Effector CD8-positive, alpha-beta T cell (primary cell): ENCODE measurements around the gene KCNAB2.

ENCODE experiments used
- DNase-seq: peaks from one replicate; lab custom pipeline; 2025; lab: John Stamatoyannopoulos, UW

KCNAB2 gene

DNA sequence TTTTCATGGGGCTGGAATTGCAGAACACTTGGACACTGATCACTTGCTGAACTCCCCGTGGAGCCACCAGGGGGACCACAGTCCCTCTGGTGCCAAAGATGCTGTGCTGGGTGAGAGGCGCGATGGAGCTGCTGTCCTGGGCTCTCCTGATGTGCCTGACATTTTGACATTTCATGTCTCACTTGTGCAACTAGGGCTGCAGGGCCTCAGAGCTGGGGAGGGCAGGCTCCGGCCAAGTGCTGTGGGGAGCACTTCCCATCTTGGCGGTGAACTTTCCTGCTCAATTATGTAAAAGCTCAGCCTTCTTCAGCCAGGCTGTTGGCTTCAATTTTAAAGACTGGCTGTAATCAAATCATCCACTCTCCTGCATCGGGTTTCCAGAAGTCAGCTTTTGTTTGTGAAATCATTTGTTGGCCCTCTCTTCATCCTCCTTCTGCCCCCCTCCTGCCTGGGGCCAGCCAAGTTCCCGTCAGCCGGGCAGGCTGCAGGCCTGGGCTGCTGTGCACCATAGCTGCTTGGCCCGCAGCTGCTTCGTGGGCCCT is 36.8 kb downstream of the KCNAB2 start:
- DNase-seq, result no peak

DNA sequence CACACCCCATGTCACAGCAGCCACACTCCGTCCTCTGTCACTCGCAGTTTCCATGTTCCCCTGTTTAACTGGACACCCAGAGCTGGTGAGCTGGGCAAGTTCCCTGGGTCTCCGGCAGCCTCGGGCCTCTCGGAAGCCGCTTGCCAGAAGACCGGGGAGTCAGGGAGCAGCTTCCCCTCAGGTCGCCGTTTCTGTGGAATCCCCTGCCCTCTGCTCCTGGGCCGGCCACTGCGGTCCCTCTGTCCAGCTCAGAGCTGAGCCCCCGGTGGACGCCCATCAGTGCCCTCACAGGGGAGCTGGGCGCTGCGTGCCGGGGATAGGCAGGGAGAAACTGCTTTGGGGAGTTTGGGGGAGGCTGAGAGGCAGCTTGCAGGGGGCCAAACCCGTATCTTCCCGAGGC is 37.7 kb downstream of the KCNAB2 start:
- DNase-seq, result no peak

DNA sequence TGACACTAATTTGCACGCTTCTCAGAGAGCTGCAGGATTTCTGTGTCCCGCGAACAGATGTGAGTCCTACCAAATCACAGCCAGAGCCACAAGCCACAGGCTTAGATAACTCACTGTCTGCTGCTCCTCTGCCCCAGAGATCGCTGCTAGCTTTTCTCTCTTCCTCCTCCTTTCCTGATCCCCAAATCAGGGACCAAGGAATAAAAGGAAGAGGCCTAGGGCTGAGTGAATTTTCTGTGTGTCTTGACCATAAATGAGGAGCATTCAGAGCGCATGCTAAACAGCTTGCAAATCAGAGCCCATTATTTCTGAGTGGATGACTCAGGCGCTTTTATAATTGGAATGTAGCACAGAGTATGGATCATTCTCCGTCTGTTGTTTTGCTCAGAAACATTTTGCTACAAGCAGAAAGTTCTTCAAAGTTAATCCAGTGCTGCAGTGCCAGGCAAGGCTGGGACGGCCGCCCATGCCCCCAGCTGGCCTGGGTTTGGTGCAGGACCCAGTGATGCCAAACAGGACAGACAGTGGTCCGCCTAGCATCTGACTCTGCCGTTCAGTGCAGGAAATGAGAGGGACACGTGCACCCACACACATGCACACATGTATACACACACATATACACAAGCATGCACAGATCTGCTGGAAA is 38.2 kb downstream of the KCNAB2 start:
- no peak for DNase-seq

DNA sequence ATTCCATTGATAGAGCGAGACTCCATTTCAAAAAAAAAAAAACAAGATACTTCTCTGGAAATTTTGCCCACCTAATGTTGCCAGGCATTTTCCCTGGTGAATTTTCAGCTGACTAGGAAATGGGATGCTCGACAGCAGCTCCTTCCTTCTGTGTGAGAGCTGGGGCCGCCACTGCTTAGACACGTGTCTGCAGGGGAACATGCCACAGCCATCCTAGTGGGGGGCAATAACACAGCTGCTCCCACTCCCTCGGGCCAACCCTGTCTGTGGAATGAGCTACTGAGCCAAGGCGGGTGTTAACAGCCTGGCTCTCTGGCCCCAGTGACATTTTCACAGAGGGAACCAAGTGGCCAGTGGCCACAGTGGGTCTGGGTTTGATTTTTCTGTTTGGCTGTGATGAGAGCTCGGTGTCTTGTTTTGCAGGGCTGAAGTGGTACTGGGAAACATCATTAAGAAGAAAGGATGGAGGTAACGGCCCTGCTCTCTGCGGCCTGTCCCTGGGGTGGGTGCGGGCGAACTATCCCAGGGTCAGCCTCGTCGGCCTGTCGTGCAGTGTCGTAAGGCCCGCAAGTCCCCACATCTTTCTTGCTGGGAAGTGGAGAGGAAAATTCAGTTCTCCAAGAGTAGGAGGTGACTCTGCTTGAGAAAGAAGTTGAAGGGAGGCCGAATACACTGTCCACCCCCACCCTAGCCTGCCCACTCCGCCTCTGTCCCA is 39.2 kb downstream of the KCNAB2 start:
- DNase-seq, result no peak

DNA sequence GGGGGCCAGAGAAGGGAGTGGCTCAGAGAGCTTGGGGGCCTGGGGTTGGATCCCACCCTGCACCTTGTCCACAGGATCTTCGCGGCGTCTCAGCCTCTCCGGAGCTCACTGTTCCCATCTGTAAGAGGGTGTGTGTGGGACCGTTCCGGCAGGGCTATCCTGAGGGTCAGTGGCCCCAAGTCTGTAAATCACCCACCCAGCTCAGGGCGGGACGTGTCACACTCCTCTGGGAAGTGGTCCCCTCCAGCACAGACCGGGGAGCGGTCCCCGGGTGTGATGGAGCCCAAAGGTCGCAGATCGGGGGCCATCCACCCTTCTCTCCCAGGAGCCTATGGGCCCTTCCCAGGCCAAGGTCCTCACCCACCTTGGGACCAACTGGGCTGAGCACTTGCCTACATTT is 40.0 kb downstream of the KCNAB2 start:
- DNase-seq, result no peak

DNA sequence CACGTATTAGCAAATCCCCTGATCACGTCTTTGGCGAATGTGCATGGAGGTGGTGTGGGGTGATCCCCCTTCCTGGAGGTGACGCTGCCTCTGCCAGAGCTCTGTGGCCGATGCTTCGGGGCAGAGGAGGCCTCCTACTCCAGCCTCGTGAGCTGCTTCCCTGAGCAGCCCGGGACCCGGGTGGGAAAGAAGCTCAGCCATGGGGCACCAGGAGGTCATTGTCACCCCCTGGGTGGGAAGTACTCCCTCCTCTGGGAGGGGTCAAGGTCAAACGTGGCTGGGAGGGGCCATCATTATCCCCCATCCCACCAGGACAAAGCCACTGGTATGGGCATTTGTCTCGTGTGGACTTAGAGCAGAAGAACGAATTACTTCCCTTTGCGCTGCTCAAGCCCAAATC is 40.7 kb downstream of the KCNAB2 start:
- DNase-seq, result no peak

DNA sequence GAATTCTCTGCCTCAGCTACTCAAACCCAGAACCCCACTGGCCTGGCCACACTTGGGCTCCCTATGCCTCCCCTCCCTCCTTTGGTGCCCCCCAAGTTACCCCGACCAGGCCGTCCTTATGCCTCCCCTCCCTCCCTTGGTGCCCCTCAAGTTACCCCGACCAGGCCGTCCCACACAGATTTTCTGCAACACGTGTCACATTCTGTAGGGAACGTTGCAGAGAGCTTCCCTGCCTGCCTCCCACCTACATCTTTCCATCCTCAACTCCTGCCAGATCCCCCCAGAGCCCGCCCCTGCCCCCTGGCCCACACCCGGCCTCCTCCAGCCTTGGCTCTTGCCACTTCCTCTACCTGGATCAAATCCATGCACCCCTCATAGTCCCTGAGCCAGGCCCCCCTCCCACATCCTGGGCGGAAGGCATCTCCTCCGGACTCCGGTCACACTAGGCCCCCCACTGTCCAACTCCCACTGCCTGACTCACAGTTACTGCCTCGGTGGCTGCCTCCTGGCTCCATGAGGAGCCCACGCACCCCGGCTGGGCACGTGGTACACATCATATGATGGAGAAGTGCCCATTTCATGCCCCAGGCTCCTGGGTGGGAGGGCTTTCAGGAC is 41.2 kb downstream of the KCNAB2 start:
- DNase-seq, result no peak

DNA sequence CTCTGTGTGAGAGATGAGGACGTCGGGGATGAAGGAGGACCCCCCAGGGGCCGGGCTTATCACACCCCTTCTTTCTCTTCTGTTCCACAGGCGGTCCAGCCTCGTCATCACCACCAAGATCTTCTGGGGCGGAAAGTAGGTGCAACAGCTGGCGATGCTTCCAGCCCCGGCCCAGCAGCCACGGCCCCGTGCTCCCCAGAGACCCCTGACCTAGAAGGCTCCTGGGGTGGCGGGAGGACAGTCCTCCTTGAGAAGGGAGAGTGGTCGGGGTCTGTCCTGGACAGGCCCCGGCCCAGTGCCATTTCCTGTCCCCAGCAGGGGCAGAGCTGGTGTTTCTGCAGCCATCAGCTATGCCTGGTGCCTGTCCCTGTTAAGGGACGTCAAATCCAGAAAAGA is 41.7 kb downstream of the KCNAB2 start:
- no peak for DNase-seq

DNA sequence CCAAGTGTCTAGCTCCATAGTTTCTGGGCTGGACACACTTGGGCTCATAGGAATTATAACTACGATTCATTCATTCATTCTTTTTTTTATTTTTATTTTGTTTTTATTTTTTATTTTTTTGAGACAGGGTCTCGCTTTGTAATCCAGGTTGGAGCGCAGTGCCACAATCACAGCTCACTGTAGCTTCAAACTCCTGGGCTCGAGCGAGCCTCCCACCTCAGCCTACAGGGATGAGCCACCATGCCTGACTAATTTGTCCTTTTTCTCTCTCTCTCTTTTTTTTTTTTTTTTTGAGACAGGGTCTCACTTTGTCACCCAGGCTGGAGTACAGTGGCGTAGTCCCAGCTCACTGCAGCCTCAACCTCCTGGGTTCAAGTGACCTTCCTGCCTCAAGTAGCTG is 42.3 kb downstream of the KCNAB2 start:
- DNase-seq, result no peak

DNA sequence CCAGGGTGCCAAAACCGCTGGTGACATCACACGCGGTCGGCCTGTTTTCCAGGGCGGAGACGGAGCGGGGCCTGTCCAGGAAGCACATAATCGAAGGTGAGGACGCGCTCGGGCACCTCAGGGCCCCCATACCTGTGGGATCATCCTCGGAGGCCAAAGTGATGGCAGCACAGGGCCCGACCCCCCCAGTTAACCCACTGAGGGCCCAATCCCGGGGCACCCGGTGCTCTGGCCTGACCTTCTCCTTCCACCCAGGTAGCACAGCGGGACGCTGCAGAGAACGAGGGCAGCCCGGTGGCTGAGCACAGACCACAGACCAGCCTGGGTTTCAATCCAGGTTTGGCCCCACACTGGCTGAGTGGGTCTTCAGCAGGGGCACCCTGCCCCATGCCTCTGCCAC is 43.3 kb downstream of the KCNAB2 start:
- DNase-seq, result no peak

DNA sequence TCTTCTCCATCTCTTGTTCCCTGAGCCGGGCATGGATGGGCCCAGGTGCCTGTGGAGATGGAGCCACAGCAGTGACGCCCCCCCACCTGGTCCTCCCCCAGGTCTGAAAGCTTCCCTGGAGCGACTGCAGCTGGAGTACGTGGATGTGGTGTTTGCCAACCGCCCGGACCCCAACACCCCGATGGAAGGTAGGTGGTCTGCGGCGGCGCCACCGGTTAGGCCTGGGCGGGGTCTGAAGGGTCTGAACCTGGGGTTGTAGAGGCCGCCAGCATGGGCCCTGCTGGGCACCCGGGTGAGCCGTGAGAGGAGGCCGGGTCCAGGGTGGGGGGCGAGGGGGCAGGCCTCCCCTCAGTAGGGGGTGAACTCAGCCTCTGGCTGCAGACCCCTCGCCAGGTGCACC is 44.6 kb downstream of the KCNAB2 start:
- no peak for DNase-seq

DNA sequence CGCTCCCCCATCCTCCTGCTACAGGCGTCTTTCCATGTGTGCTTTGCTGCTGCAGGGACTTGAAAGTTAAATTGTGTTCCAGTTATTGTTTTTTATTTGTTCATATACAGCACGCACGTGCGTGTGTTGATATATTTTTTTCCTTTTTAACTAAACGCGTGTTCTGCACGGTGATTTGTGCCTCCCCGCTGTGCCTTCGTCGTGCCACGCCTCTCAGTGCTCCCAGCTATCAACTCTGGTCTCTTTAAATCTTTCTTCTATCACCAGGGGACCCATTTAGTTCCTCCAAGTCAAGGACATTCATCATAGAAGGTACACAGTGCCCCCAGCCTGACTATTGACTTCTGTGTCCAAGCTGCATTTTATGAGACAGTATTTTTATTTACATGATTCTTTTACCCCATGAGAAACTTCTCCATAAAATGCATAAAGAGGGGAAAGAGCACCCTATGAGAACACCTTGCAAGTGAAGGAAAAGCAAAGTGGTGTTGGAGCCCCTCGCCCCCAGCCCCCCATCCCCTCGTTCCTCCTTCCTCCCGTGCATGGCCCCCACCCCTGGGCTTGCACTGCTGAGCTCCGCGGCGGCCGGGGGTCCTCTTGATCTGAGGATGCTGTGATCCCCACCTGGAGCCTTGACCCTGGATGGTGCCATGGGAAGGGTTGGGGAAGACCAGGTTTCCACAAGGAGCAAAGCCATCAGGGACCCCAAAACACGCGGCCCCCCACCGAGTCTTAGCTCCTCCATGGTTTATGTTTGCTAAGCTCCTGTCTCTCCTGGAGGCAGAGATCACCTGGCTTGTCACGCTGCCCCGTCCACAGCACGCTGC is 45.5 kb downstream of the KCNAB2 start:
- DNase-seq, result no peak

DNA sequence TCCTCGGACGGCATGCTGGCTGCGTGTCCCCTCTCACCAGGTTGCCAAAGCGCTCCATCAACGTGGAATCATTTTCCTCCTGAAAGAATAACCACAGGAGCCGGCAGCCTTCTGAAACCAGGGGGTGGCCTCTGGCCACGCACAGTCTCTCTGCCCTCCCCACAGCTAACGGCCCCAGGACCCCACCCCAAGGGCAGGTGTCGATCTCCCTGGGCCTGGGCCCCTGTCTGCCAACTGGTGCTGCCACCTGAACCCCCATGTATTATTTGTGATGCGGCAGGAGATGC is 46.1 kb downstream of the KCNAB2 start:
- DNase-seq, result no peak

DNA sequence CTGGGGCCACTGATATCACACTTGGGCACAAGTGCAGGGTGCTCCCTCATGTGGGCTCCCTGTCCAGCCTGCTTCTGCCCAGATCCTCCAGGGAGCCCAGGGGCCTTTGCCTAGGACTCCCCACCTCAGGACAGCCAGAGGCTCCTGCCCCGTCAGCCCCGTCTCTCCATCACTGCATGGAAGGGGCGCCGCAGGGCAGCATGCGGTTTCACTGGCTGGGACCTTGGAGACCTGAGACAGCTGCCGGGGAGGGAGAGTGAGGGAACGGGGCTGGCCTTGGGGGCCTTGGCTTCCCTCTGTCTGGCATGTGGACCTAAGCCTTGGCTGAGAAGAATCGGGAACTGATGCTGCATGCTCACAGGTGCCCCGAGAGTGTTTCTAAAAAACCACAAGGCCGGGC is 46.5 kb downstream of the KCNAB2 start:
- no peak for DNase-seq

DNA sequence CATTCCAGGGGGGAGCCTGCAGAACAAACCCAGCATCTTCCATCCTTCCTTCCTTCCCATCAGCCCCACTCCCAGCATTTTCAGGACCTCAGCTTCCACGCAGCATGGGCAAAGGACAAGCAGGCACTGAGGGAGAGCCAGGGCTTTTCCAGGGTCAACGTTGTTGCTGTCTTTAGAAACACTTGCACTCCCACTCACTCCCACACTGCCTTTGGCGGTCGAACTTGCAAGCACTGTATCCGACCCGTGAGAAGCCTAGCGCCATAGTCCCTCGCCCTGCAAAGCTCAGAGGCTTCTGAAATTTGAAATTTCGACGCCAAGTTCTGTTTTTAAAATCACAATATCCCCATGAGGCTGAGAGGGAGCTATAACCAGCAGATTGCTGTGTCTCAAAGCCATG is 47.4 kb downstream of the KCNAB2 start:
- no peak for DNase-seq

DNA sequence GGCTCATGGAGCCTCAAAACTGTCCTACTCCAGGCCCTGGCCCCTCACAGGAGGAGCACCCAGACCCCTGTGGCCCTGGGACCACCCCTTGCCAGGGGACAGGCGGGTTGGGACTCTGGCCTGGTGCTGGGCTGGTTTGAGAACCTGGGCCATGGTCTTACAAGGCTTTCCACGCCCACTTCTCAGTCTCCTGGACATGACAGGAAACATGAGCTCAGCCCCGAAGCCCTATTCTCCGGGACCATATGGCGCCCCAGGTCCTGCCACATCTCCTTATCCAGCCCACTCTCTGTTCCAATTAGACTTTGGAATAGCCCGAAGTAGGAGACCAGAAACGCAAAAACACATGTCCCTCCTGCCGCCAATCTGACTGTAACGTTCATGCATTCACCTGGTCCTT is 47.9 kb downstream of the KCNAB2 start:
- no peak for DNase-seq

DNA sequence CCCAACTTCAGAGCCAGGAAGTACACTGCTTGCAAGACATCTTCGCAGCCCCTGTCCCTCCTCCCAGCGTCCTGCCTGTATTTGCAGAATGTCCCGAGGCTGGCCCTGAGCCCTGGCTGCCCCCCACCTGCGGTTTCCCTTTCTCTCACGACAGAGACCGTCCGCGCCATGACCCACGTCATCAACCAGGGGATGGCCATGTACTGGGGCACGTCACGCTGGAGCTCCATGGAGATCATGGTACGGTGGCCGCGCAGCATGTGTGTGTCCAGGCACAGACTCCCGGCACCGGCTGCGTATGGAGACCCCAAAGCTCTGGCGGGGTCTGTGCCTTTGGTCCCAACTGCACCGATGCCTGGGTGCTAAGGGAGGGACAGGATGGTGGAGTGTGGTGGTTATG is 48.6 kb downstream of the KCNAB2 start:
- no peak for DNase-seq

DNA sequence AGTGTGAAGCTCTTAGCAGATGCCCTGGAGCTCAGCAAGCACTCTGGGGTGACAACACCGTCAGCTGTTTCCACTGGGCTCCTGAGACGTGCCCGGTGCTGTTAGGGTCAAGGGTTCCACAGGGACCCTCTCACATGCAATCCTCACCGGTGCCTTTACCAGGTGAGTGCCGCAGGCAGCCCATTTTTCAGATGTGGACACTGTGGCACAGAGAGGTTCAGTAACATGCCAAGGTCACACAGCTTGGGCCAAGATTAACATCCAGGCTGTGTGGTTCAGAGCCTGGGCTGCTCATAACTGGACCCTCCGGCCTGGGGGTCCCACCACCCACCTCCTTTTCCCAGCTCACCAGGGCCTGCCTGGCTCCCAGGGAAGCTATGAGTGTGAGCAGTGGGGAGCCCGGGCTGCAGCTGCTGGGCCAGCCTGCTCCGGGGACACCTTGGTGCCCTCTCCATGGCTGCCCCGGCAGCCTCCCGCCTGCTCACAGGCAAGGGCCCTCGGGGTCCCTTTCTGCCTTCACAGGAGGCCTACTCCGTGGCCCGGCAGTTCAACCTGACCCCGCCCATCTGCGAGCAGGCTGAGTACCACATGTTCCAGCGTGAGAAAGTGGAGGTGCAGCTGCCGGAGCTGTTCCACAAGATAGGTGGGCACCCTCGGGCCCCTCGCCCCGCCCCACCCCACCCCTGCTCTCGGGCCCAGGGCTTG is 49.3 kb downstream of the KCNAB2 start:
- no peak for DNase-seq

DNA sequence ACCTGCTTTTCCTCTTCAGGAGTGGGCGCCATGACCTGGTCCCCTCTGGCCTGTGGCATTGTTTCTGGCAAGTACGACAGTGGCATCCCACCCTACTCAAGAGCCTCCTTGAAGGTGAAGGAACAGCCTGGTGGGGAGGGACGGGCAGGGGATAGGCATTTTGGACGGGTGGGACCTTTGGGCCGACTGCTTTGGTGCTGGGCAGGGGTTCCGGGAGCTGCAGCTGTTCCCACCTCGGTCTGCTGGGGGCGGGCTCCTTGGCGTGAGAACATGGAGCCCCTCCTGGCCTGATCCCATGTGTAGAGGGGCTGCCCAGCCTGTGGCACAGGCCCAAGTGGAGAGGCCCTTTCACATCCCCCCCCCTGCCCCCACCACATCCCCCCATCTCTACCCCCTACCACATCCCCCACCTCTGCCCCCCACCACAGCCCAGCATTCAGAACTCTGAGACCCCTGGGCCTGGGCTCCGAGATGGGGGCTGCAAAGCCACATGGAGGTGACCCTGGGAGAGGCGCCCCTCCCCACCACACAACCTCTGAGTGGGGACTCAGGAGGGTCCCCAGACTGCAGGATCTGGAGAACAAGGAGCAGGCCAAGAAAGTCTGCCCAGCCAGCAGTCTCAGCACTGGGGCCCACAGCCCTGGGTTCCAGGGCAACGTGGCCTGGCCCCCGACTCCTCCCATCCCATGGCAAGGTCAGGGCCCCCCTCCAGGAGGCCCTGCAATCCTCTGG is 50.0 kb downstream of the KCNAB2 start:
- no peak for DNase-seq

DNA sequence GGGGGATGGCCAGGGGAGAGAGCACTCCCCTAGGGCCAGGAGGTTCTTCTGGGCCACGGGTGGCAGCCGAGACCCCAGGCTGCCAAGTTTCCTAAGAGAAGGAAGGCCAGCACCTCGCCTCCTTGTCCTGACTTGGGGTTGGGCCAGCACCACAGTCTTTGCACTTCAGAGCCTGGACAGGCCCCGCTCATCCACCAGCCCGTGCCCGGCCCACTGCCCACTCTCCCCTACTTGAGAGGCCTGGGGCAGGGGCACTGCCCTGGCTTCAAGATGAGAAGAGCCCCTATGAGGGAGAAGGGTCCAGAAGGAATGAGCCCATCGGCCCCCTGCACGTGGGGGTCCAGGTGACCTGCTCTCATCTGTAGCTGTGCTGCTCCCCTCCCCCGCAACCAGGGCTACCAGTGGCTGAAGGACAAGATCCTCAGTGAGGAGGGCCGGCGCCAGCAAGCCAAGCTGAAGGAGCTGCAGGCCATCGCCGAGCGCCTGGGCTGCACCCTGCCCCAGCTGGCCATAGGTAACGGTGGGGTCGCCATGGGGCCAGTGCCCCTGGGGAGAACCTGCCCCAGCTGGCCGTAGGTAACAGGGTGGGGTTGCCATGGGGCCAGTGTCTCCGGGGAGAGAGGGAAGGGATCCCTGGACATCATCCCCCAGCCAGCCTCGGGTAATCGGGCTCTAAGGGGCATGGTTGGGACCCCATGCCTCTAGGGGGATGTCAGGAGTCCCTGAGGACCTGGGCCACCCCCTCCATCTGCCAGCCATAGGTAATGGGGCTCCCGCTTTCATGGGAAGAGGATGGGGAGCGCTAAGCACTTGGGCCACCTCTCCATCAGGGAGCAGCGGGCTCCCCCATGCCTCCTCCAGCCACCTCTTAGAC is 50.8 kb downstream of the KCNAB2 start:
- no peak for DNase-seq
